Neural progenitor cell (in vitro differentiated cells): ENCODE data around the gene RALGAPA2.

Source experiments
- CTCF ChIP-seq: fragments of 200-600 bp; sonication (generic); IDR thresholded peaks from 2 replicates; pipeline ENCODE4 v1.5.1; 2017; ENCODE audit warnings: antibody characterized with exemption, mild to moderate bottlenecking
- EZH2 ChIP-seq: fragments of 200-600 bp; sonication (generic); IDR thresholded peaks from 2 replicates; pipeline ENCODE4 v1.6.1; 2017; ENCODE audit warnings: antibody characterized with exemption, mild to moderate bottlenecking, moderate library complexity

- TF ChIP-seq CTCF (no peak), EZH2 (no peak)
These were observed 208.5 kb downstream of the RALGAPA2 start for GRCh38 chr20:20503777-20504530.
